GM12891 (cell line): ENCODE measurements around the gene MYO1C.
A peak's percentile ranks its signal among the peaks of the same experiment; 100 is the strongest.

Experiments used
- DNase-seq: peaks from one replicate; pipeline ENCODE4 v3.0.0; 2011; ENCODE audit warnings: low spot score; ENCODE audit not compliant: insufficient read length
- FAIRE-seq: peaks from 2 replicates; lab custom pipeline; 2011; peaks lifted over from hg19 to GRCh38; lab: Jason Lieb, UNC
- PAX5 ChIP-seq: IDR thresholded peaks from 2 replicates; pipeline ENCODE4 v1.6.1; 2011; ENCODE audit warnings: low read length, moderate library complexity, mild to moderate bottlenecking; ENCODE audit not compliant: insufficient read depth, severe bottlenecking
- POLR2A ChIP-seq: IDR thresholded peaks from 2 replicates; pipeline ENCODE4 v1.6.1; 2011; ENCODE audit warnings: low read depth, low read length, control low read depth
- POLR2AphosphoS5 ChIP-seq: IDR thresholded peaks from 2 replicates; pipeline ENCODE4 v1.6.1; 2011; ENCODE audit warnings: low read depth, low read length, control low read depth
- POU2F2 ChIP-seq: IDR thresholded peaks from 2 replicates; pipeline ENCODE4 v1.6.1; 2011; ENCODE audit warnings: low read depth, mild to moderate bottlenecking, control low read depth, low read length, moderate library complexity
- SPI1 ChIP-seq: IDR thresholded peaks from 2 replicates; pipeline ENCODE4 v1.6.1; 2011; ENCODE audit warnings: low read depth, low read length, control low read depth
- TAF1 ChIP-seq: IDR thresholded peaks from 2 replicates; pipeline ENCODE4 v1.6.1; 2011; ENCODE audit warnings: low read depth, low read length, control low read depth

MYO1C gene

GRCh38 chr17:1485423-1486376 lies 6.8 kb downstream of the MYO1C start:
- TF ChIP-seq POU2F2, result no peak
- TF ChIP-seq TAF1, result 0 out of 2 replicates have a peak, but pooled peaks have one; percentile 37
- TF ChIP-seq POLR2A, result 0 out of 2 replicates have a peak, but pooled peaks have one; percentile 21
- no peak for TF ChIP-seq SPI1
- FAIRE-seq, result peak; percentile 59
- DNase-seq, result peak; percentile 75

GRCh38 chr17:1484676-1485422 lies 7.6 kb downstream of the MYO1C start:
- DNase-seq, result peak; percentile 75

DNA sequence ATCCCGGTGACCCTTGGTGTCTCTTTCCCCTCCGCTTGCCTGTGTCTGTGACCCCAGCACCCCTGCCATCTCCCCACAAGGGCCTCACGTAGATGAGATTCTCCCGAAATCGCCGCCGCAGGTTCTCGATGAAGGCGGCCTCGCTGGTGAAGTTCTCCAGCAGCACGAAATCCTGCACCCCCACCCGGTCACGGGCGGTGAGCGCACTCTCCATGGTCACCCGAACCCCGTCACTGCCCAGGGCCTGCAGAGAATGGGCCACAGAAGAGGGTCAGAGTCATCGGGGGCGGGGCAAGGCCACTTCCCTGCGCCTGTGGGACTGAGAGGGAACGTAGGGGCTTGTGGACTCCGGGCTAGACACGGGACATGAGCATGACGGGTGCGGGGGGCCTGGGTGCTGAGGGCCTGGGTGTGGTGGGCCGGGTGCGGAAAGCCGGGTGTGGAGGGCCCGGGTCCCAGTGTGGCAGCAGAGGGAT lies 8.4 kb downstream of the MYO1C start:
- DNase-seq, result no peak
- FAIRE-seq, result peak; percentile 38
- TF ChIP-seq PAX5 (no peak), SPI1 (no peak), POLR2A (no peak), POLR2AphosphoS5 (no peak), TAF1 (no peak), POU2F2 (no peak)

More at GRCh38 chr17:1484676-1485422, 7.6 kb downstream of the MYO1C start:
- TF ChIP-seq POLR2A, result no peak
- no peak for TF ChIP-seq SPI1
- 0 out of 2 replicates have a peak, but pooled peaks have one; percentile 29 for TF ChIP-seq TAF1
- no peak for TF ChIP-seq POU2F2
- no peak for TF ChIP-seq POLR2AphosphoS5
- TF ChIP-seq PAX5, result no peak
- FAIRE-seq, result peak; percentile 94

GRCh38 chr17:1482680-1483079 lies 9.8 kb downstream of the MYO1C start:
- DNase-seq (no peak), FAIRE-seq (no peak)
- TF ChIP-seq TAF1 (no peak), PAX5 (no peak), POU2F2 (no peak), SPI1 (no peak)

GRCh38 chr17:1481736-1482135 lies 10.8 kb downstream of the MYO1C start:
- TF ChIP-seq POLR2AphosphoS5 (no peak), POU2F2 (no peak), SPI1 (no peak), PAX5 (no peak), POLR2A (no peak), TAF1 (no peak)
- FAIRE-seq (no peak), DNase-seq (no peak)

- TF ChIP-seq POLR2AphosphoS5 (no peak), SPI1 (no peak), POLR2A (no peak; the same call in 1 of the 2 replicates), TAF1 (no peak), POU2F2 (no peak), PAX5 (no peak)
- DNase-seq (no peak), FAIRE-seq (peak; percentile 13)
Observed at GRCh38 chr17:1480747-1481465, 11.6 kb downstream of the MYO1C start.

DNA sequence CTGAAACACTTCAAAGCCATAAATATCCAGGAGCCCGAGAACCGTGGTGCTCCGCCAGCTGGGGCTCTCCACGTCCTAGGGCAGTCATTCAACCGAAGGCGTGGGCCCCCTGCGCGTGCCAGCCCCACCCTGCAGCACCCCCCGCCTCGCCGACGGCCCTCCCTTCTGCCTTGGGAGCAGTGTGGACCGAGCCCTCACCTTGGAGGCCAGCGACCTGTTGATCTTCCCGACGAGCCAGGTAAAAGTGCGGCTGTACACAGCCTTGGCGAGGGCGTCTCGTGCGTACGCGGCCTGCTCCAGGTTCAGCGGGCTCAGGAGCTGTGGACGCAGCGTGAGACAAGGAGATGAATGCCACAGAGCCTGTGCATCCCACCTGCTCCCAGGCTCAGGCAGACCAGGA lies 14.1 kb downstream of the MYO1C start:
- FAIRE-seq, result no peak

GRCh38 chr17:1475321-1475854 lies 17.1 kb downstream of the MYO1C start:
- peak; percentile 43 for FAIRE-seq
- no peak for DNase-seq
- TF ChIP-seq SPI1, result no peak
- no peak for TF ChIP-seq PAX5
- no peak for TF ChIP-seq POLR2AphosphoS5
- no peak for TF ChIP-seq POU2F2
- TF ChIP-seq TAF1, result no peak
- no peak for TF ChIP-seq POLR2A

More for the DNA sequence above, 14.1 kb downstream of the MYO1C start:
- DNase-seq, result no peak
- TF ChIP-seq SPI1 (no peak), PAX5 (no peak), POLR2A (no peak), POU2F2 (no peak), TAF1 (no peak), POLR2AphosphoS5 (no peak)
